Measurements from ENCODE around the gene C5orf58.

- TF ChIP-seq GATAD2B (conservative IDR thresholded peaks at IDR 0.05; ENCODE audit: low read depth) (no peak), DPF2 (IDR thresholded peaks at IDR 0.05) (no peak), JUNB (IDR thresholded peaks at IDR 0.05) (no peak)
- TF ChIP-seq, protein P1, sequence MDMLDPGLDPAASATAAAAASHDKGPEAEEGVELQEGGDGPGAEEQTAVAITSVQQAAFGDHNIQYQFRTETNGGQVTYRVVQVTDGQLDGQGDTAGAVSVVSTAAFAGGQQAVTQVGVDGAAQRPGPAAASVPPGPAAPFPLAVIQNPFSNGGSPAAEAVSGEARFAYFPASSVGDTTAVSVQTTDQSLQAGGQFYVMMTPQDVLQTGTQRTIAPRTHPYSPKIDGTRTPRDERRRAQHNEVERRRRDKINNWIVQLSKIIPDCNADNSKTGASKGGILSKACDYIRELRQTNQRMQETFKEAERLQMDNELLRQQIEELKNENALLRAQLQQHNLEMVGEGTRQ (IDR thresholded peaks at IDR 0.05; ENCODE audit: borderline replicate concordance, low read depth, low read length) = no peak
- TF ChIP-seq, protein P2, sequence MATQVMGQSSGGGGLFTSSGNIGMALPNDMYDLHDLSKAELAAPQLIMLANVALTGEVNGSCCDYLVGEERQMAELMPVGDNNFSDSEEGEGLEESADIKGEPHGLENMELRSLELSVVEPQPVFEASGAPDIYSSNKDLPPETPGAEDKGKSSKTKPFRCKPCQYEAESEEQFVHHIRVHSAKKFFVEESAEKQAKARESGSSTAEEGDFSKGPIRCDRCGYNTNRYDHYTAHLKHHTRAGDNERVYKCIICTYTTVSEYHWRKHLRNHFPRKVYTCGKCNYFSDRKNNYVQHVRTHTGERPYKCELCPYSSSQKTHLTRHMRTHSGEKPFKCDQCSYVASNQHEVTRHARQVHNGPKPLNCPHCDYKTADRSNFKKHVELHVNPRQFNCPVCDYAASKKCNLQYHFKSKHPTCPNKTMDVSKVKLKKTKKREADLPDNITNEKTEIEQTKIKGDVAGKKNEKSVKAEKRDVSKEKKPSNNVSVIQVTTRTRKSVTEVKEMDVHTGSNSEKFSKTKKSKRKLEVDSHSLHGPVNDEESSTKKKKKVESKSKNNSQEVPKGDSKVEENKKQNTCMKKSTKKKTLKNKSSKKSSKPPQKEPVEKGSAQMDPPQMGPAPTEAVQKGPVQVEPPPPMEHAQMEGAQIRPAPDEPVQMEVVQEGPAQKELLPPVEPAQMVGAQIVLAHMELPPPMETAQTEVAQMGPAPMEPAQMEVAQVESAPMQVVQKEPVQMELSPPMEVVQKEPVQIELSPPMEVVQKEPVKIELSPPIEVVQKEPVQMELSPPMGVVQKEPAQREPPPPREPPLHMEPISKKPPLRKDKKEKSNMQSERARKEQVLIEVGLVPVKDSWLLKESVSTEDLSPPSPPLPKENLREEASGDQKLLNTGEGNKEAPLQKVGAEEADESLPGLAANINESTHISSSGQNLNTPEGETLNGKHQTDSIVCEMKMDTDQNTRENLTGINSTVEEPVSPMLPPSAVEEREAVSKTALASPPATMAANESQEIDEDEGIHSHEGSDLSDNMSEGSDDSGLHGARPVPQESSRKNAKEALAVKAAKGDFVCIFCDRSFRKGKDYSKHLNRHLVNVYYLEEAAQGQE (IDR thresholded peaks at IDR 0.05; ENCODE audit: low read depth, low read length) = no peak
- TF ChIP-seq, protein P3, sequence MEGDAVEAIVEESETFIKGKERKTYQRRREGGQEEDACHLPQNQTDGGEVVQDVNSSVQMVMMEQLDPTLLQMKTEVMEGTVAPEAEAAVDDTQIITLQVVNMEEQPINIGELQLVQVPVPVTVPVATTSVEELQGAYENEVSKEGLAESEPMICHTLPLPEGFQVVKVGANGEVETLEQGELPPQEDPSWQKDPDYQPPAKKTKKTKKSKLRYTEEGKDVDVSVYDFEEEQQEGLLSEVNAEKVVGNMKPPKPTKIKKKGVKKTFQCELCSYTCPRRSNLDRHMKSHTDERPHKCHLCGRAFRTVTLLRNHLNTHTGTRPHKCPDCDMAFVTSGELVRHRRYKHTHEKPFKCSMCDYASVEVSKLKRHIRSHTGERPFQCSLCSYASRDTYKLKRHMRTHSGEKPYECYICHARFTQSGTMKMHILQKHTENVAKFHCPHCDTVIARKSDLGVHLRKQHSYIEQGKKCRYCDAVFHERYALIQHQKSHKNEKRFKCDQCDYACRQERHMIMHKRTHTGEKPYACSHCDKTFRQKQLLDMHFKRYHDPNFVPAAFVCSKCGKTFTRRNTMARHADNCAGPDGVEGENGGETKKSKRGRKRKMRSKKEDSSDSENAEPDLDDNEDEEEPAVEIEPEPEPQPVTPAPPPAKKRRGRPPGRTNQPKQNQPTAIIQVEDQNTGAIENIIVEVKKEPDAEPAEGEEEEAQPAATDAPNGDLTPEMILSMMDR (IDR thresholded peaks at IDR 0.05 in 2 of 3, conservative IDR thresholded peaks at IDR 0.05 in 1 of 3; ENCODE audit: control insufficient read depth in 2 of 3, extremely low read depth in 1 of 3, insufficient read depth in 1 of 3, low read depth in 3 of 3, low read length in 3 of 3) = no peak
- TF ChIP-seq, protein P4, sequence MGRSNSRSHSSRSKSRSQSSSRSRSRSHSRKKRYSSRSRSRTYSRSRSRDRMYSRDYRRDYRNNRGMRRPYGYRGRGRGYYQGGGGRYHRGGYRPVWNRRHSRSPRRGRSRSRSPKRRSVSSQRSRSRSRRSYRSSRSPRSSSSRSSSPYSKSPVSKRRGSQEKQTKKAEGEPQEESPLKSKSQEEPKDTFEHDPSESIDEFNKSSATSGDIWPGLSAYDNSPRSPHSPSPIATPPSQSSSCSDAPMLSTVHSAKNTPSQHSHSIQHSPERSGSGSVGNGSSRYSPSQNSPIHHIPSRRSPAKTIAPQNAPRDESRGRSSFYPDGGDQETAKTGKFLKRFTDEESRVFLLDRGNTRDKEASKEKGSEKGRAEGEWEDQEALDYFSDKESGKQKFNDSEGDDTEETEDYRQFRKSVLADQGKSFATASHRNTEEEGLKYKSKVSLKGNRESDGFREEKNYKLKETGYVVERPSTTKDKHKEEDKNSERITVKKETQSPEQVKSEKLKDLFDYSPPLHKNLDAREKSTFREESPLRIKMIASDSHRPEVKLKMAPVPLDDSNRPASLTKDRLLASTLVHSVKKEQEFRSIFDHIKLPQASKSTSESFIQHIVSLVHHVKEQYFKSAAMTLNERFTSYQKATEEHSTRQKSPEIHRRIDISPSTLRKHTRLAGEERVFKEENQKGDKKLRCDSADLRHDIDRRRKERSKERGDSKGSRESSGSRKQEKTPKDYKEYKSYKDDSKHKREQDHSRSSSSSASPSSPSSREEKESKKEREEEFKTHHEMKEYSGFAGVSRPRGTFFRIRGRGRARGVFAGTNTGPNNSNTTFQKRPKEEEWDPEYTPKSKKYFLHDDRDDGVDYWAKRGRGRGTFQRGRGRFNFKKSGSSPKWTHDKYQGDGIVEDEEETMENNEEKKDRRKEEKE (IDR thresholded peaks at IDR 0.05) = no peak
Observed at GRCh38 chr5:170276140-170276539, 43.4 kb downstream of the C5orf58 start.

Measured in GM12878 (cell line).